Gastrocnemius medialis (tissue), 4 donors: Measurements from ENCODE around the gene DNAH17. TPM values are rescaled to one million over a fixed set of nuclear protein-coding genes. Genes with fewer than 3 reads are reported as not detected.

Source experiments
- ATAC-seq, 2 donors: fragments of 150-250 bp; one replicate each; pipeline ENCODE4 v1.9.1; 2016
- DNase-seq, 2 donors: peaks; one replicate each; pipeline ENCODE4 v3.0.0-alpha.2; 2019
- H3K27ac ChIP-seq, 4 donors: fragments of 200-600 bp; sonication (generic); 1 replicate in 1 of 4; 2 replicates in 3 of 4; pipeline ENCODE4 v1.5.1; 2016 to 2018; ENCODE audit warnings: mild to moderate bottlenecking in 2 of 4, moderate library complexity in 1 of 4
- H3K27me3 ChIP-seq, 3 donors: fragments of 200-600 bp; sonication (generic) in 2 of 3; 1 replicate in 1 of 3; 2 replicates in 2 of 3; pipeline versions ENCODE4 v1.5.1 to v1.6.0; 2016 to 2019; ENCODE audit warnings: mild to moderate bottlenecking in 1 of 3, moderate library complexity in 1 of 3
- H3K36me3 ChIP-seq, 2 donors: fragments of 200-600 bp; sonication (generic) in 1 of 2; one replicate each; pipeline ENCODE4 v1.5.1; 2017 to 2018
- H3K4me1 ChIP-seq, 2 donors: fragments of 200-600 bp; sonication (generic) in 1 of 2; one replicate each; pipeline ENCODE4 v1.5.1; 2016 to 2017; ENCODE audit warnings: mild to moderate bottlenecking in 2 of 2
- H3K4me3 ChIP-seq, 4 donors: fragments of 200-600 bp; sonication (generic) in 3 of 4; 1 replicate in 1 of 4; 2 replicates in 3 of 4; pipeline ENCODE4 v1.5.1; 2016 to 2019; ENCODE audit warnings: mild to moderate bottlenecking in 2 of 4
- H3K9me3 ChIP-seq, 3 donors: fragments of 200-600 bp; sonication (generic) in 2 of 3; 1 replicate in 1 of 3; 2 replicates in 2 of 3; pipeline ENCODE4 v1.5.1; 2016 to 2019
- CTCF ChIP-seq, 5 experiments: fragments of 450-650 bp in 3 of 5; fragments of 200-600 bp in 2 of 5; sonication (generic) in 2 of 5; IDR thresholded peaks in 4 of 5; conservative IDR thresholded peaks in 1 of 5; 1 replicate in 4 of 5; 2 replicates in 1 of 5; pipeline ENCODE4 v1.5.1; 2016 to 2019; ENCODE audit warnings: antibody characterized with exemption in 5 of 5, mild to moderate bottlenecking in 3 of 5, moderate library complexity in 3 of 5
- POLR2A ChIP-seq, 2 donors: fragments of 450-650 bp; IDR thresholded peaks; one replicate each; pipeline ENCODE4 v1.6.1; 2017; ENCODE audit warnings: antibody characterized with exemption in 2 of 2, mild to moderate bottlenecking in 2 of 2, moderate library complexity in 2 of 2
- in situ Hi-C, 4 donors: fragments of 200-750 bp; cut with MboI; loops; one replicate each; pipeline versions ENCODE4 v1.15.0 to v1.8.0; 2017; ENCODE audit warnings: low sequenced_read_pairs in 4 of 4
- intact Hi-C: fragments of 100-400 bp; cut with DNase I; formaldehyde crosslinking; loops from one replicate; pipeline ENCODE4 v1.15.1; 2023; ENCODE audit warnings: low total_unique reads
- total RNA-seq, 4 donors: library from RNA; depleted of rRNA; stranded (reverse); fragments of >200 nt; gene quantifications; one replicate each; pipeline versions ENCODE4 v1.1.0 to v1.2.3, GENCODE V29; 2016

Gene DNAH17
- total RNA-seq, 4 donors from 2014 or later, result 0.56 TPM; not detected in 3

- TF ChIP-seq POLR2A (IDR thresholded peaks at IDR 0.05), result no peak
- no peak for TF ChIP-seq CTCF (IDR thresholded peaks at IDR 0.05 in 4 of 5, conservative IDR thresholded peaks at IDR 0.05 in 1 of 5)
- intact Hi-C loops, result no loop called here
- no peak for ATAC-seq
Measured at GRCh38 chr17:78387977-78388941, 188.9 kb downstream of the DNAH17 start.

GRCh38 chr17:78384479-78385175 lies 192.6 kb downstream of the DNAH17 start:
- peaks cover 0 to 3% of the 10 kb centered on the region in 2 donors for H3K36me3 ChIP-seq

More at GRCh38 chr17:78387977-78388941, 188.9 kb downstream of the DNAH17 start:
- Histone ChIP-seq H3K4me1 (peaks cover 69 to 77% of the 10 kb centered on the region in 2 donors), H3K36me3 (no peaks in the 10 kb centered on the region), H3K4me3 (no peak overlapping the region), H3K9me3 (no peaks in the 10 kb centered on the region), H3K27me3 (no peaks in the 10 kb centered on the region), H3K27ac (peak overlapping the region; percentile 73 to 87 (median 82))
- no peak for DNase-seq
- in situ Hi-C loops, result no loop called here

GRCh38 chr17:78383725-78384471 lies 193.3 kb downstream of the DNAH17 start:
- peak; percentile 75 to 87 for ATAC-seq
- in situ Hi-C loops, result no loop called here
- Histone ChIP-seq H3K9me3 (no peaks in the 10 kb centered on the region), H3K4me1 (peaks cover 83 to 85% of the 10 kb centered on the region in 2 donors), H3K27ac (peak overlapping the region; percentile 78 to 87 (median 82)), H3K36me3 (peaks cover 0 to 3% of the 10 kb centered on the region in 2 donors), H3K27me3 (no peaks in the 10 kb centered on the region), H3K4me3 (no peak overlapping the region)
- peak; percentile 66 to 84 for DNase-seq
- TF ChIP-seq POLR2A (IDR thresholded peaks at IDR 0.05) (peak; percentile 36 to 59), CTCF (IDR thresholded peaks at IDR 0.05 in 4 of 5, conservative IDR thresholded peaks at IDR 0.05 in 1 of 5) (no peak)
- intact Hi-C loops, result loop anchor here (2.0 kb wide), 1 partner anchor 13 kb away; no protein-coding TSS in a partner anchor

More at GRCh38 chr17:78384479-78385175, 192.6 kb downstream of the DNAH17 start:
- Histone ChIP-seq H3K9me3 (no peaks in the 10 kb centered on the region), H3K27me3 (no peaks in the 10 kb centered on the region), H3K4me1 (peaks cover 77 to 86% of the 10 kb centered on the region in 2 donors), H3K4me3 (no peak overlapping the region), H3K27ac (peak overlapping the region; percentile 78 to 87 (median 82))
- no peak for ATAC-seq
- intact Hi-C loops (no loop called here), in situ Hi-C loops (no loop called here)
- DNase-seq, result no peak
- TF ChIP-seq CTCF (IDR thresholded peaks at IDR 0.05 in 4 of 5, conservative IDR thresholded peaks at IDR 0.05 in 1 of 5), result no peak
- TF ChIP-seq POLR2A (IDR thresholded peaks at IDR 0.05), result no peak

GRCh38 chr17:78381601-78382232 lies 195.5 kb downstream of the DNAH17 start:
- H3K9me3 ChIP-seq, result no peaks in the 10 kb centered on the region
- H3K27me3 ChIP-seq, result no peaks in the 10 kb centered on the region
- DNase-seq (no peak), ATAC-seq (peak; percentile 15 to 31)
- in situ Hi-C loops, result no loop called here
- peak overlapping the region; percentile 39 to 87 (median 77) for H3K27ac ChIP-seq
- H3K4me1 ChIP-seq, result peaks cover 68 to 73% of the 10 kb centered on the region in 2 donors
- H3K4me3 ChIP-seq, result no peak overlapping the region
- TF ChIP-seq POLR2A (IDR thresholded peaks at IDR 0.05) (peak in 1 of 2 donors; percentile 39), CTCF (IDR thresholded peaks at IDR 0.05 in 4 of 5, conservative IDR thresholded peaks at IDR 0.05 in 1 of 5) (no peak)
- intact Hi-C loops, result loop anchor here (2.0 kb wide), 1 partner anchor 15 kb away; no protein-coding TSS in a partner anchor
- H3K36me3 ChIP-seq, result peaks cover 0 to 3% of the 10 kb centered on the region in 2 donors
